ENCODE measurements around the gene EHMT1.

DNA sequence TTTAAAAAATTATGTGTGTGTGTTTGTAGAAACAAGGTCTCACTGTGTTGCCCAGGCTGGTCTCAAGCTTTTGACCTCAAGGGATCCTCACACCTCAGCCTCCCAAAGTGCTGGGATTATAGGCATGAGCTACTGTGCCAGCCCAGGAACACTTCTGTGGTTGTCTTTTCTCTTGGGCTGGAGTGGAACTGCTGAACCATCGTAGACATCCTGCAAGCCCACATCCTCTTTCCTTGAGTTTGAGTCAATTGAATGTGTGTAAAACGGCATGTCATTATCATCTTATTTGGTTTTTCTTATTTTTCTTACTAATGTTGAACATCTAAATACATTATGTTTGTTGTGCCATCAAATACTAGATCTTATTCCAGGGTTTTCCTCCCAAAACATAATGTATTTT lies 40.0 kb downstream of the EHMT1 start:
- TF ChIP-seq CTCF (IDR thresholded peaks at IDR 0.05; ENCODE audit: insufficient read depth, low read depth, low read length) (no peak), EZH2 (IDR thresholded peaks at IDR 0.05; ENCODE audit: insufficient read depth, low read length) (no peak)

Measured in astrocyte (in vitro differentiated cells and primary cell).